Aorta (tissue), 5 donors: ENCODE results near the gene HK3. TPM values are rescaled to one million over a fixed set of nuclear protein-coding genes. Genes with fewer than 3 reads are reported as not detected.

Source experiments
- ATAC-seq: fragments of 200-7000 bp; cut with Tn5 transposase; one replicate; pipeline ENCODE4 v1.9.1; 2022; ENCODE audit warnings: moderate library complexity; ENCODE audit not compliant: low FRiP score
- DNase-seq, 2 donors: peaks; one replicate each; pipeline ENCODE4 v3.0.0-alpha.2; 2020
- H3K27ac ChIP-seq, 2 donors: one replicate each; pipeline ENCODE4 v1.5.1; 2013; ENCODE audit warnings: low read length in 2 of 2, mild to moderate bottlenecking in 2 of 2, moderate library complexity in 2 of 2, control low read depth in 1 of 2, inconsistent platforms in 1 of 2, low read depth in 1 of 2
- H3K27me3 ChIP-seq, 2 donors: one replicate each; pipeline ENCODE4 v1.6.1; 2013; ENCODE audit warnings: control low read depth in 1 of 2, low read length in 1 of 2, mild to moderate bottlenecking in 1 of 2, moderate library complexity in 1 of 2; ENCODE audit not compliant: insufficient read depth in 2 of 2, control insufficient read depth in 1 of 2
- H3K36me3 ChIP-seq, 2 donors: one replicate each; pipeline ENCODE4 v1.6.1; 2013; ENCODE audit warnings: control low read depth in 1 of 2, low read length in 1 of 2, mild to moderate bottlenecking in 1 of 2; ENCODE audit not compliant: insufficient read depth in 2 of 2, control insufficient read depth in 1 of 2
- H3K4me1 ChIP-seq, 2 donors: one replicate each; pipeline ENCODE4 v1.6.1; 2013; ENCODE audit warnings: low read length in 2 of 2, control low read depth in 1 of 2, mild to moderate bottlenecking in 1 of 2, moderate library complexity in 1 of 2; ENCODE audit not compliant: insufficient read depth in 2 of 2, control insufficient read depth in 1 of 2
- H3K4me3 ChIP-seq, 2 donors: one replicate each; pipeline ENCODE4 v1.5.1; 2013; ENCODE audit warnings: low read length in 2 of 2, control low read depth in 1 of 2, mild to moderate bottlenecking in 1 of 2
- H3K9me3 ChIP-seq: one replicate; pipeline ENCODE4 v1.6.1; 2013; ENCODE audit warnings: mild to moderate bottlenecking, low read length; ENCODE audit not compliant: control insufficient read depth
- whole genome bisulfite sequencing, 2 donors: extraction: QIAGEN DNeasy Blood & Tissue Kit; methylation state at CpG; one replicate each; pipeline ENCODE4 v1.1.7; 2013; 5-methylcytosine and 5-hydroxymethylcytosine counted together
- intact Hi-C, 2 donors: fragments of 100-400 bp; cut with DNase I; formaldehyde crosslinking; loops; one replicate each; pipeline versions ENCODE4 v1.14.2 to v1.15.0; 2022
- polyA plus RNA-seq, 2 donors: library from polyadenylated mRNA; stranded (reverse); fragments of 200-250 nt; gene quantifications; one replicate each; pipeline ENCODE4 v1.2.3, GENCODE V29; 2013
- total RNA-seq, 2 donors: library from RNA; stranded (reverse); fragmentation: NEBNext Ultra II Directional; extraction: Animal tissue kit (Norgen Biotek cat#: 25700); gene quantifications; one replicate each; pipeline ENCODE4 v1.2.1, GENCODE V29; 2021
- donor health status: healthy with polysubstance abuse.
- donor health status: Bipolar disorder and iron deficiency.
- donor health status: DM: no; HTN: no; CAD: no.
- donor health status: DM: no; HTN: no; CAD: no.
- donor health status: DM: yes; HTN: yes; CAD: no.

The HK3 gene
- total and polyA plus RNA-seq, 4 donors, result 7.9 to 38.8 (median 17.9) TPM

GRCh38 chr5:176862330-176862995, 36.7 kb downstream of the HK3 start:
- H3K27me3 ChIP-seq, result no peaks in the 10 kb centered on the region
- peak; percentile 6 for ATAC-seq
- no peak for DNase-seq
- H3K9me3 ChIP-seq, result no peaks in the 10 kb centered on the region
- 59 to 61% methylated on average over 25 to 28 of the region's 28 CpGs for WGBS, 2 donors
- H3K36me3 ChIP-seq, result no peaks in the 10 kb centered on the region
- no peaks in the 10 kb centered on the region for H3K4me1 ChIP-seq
- intact Hi-C loops, result no loop called here
- no peak overlapping the region for H3K4me3 ChIP-seq
- H3K27ac ChIP-seq, result no peak overlapping the region

GRCh38 chr5:176861276-176861675, 37.9 kb downstream of the HK3 start:
- DNase-seq, result no peak
- no peak for ATAC-seq
- Histone ChIP-seq H3K36me3 (no peaks in the 10 kb centered on the region), H3K9me3 (no peaks in the 10 kb centered on the region), H3K4me1 (no peaks in the 10 kb centered on the region), H3K4me3 (no peak overlapping the region), H3K27me3 (no peaks in the 10 kb centered on the region), H3K27ac (no peak overlapping the region)
- intact Hi-C loops, result no loop called here
- WGBS, 2 donors, result 85% methylated on average over 11 of the region's 11 CpGs

GRCh38 chr5:176860381-176860780, 38.8 kb downstream of the HK3 start:
- 65 to 68% methylated on average over 11 of the region's 11 CpGs for WGBS, 2 donors
- Histone ChIP-seq H3K9me3 (no peaks in the 10 kb centered on the region), H3K4me1 (no peaks in the 10 kb centered on the region), H3K27me3 (no peaks in the 10 kb centered on the region), H3K4me3 (no peak overlapping the region), H3K36me3 (no peaks in the 10 kb centered on the region), H3K27ac (no peak overlapping the region)
- intact Hi-C loops, result no loop called here
- DNase-seq, result no peak
- no peak for ATAC-seq

- 61 to 75% methylated on average over 8 to 10 of the region's 10 CpGs for WGBS, 2 donors
- DNase-seq (no peak), ATAC-seq (no peak)
- Histone ChIP-seq H3K9me3 (no peaks in the 10 kb centered on the region), H3K4me3 (no peak overlapping the region), H3K36me3 (no peaks in the 10 kb centered on the region), H3K27ac (no peak overlapping the region), H3K4me1 (no peaks in the 10 kb centered on the region), H3K27me3 (no peaks in the 10 kb centered on the region)
- intact Hi-C loops, result no loop called here
Observed at GRCh38 chr5:176859916-176860315, 39.2 kb downstream of the HK3 start.

GRCh38 chr5:176857894-176858273, 41.3 kb downstream of the HK3 start:
- Histone ChIP-seq H3K27me3 (no peaks in the 10 kb centered on the region), H3K4me1 (no peaks in the 10 kb centered on the region), H3K36me3 (no peaks in the 10 kb centered on the region), H3K4me3 (no peak overlapping the region), H3K9me3 (no peaks in the 10 kb centered on the region), H3K27ac (no peak overlapping the region)
- no peak for DNase-seq
- intact Hi-C loops, result no loop called here
- no peak for ATAC-seq
- WGBS, 2 donors, result 76 to 80% methylated on average over 11 of the region's 11 CpGs

- H3K4me3 ChIP-seq, result no peak overlapping the region
- no peaks in the 10 kb centered on the region for H3K4me1 ChIP-seq
- no peaks in the 10 kb centered on the region for H3K27me3 ChIP-seq
- no peak for DNase-seq
- no peaks in the 10 kb centered on the region for H3K36me3 ChIP-seq
- no peaks in the 10 kb centered on the region for H3K9me3 ChIP-seq
- H3K27ac ChIP-seq, result no peak overlapping the region
- ATAC-seq, result no peak
- intact Hi-C loops, result no loop called here
- WGBS, 2 donors, result 61 to 64% methylated on average over 19 of the region's 19 CpGs
Observed at GRCh38 chr5:176857216-176857893, 41.8 kb downstream of the HK3 start.

- DNase-seq (no peak), ATAC-seq (no peak)
- Histone ChIP-seq H3K9me3 (no peaks in the 10 kb centered on the region), H3K27me3 (no peaks in the 10 kb centered on the region), H3K27ac (no peak overlapping the region), H3K36me3 (no peaks in the 10 kb centered on the region), H3K4me3 (no peak overlapping the region), H3K4me1 (no peaks in the 10 kb centered on the region)
- WGBS, 2 donors, result 45 to 50% methylated on average over 8 of the region's 8 CpGs
- intact Hi-C loops, result no loop called here
Observed at GRCh38 chr5:176856746-176857145, 42.4 kb downstream of the HK3 start.

- 90% methylated on average over 18 of the region's 18 CpGs for WGBS, 2 donors
- no peaks in the 10 kb centered on the region for H3K9me3 ChIP-seq
Observed at GRCh38 chr5:176855598-176855997, 43.5 kb downstream of the HK3 start.

GRCh38 chr5:176854164-176854563, 45.0 kb downstream of the HK3 start:
- no peak overlapping the region for H3K4me3 ChIP-seq
- no peaks in the 10 kb centered on the region for H3K9me3 ChIP-seq
- no peak for DNase-seq
- no peak overlapping the region for H3K27ac ChIP-seq
- 55 to 60% methylated on average over 8 of the region's 8 CpGs for whole genome bisulfite sequencing, 2 donors
- intact Hi-C loops, result no loop called here
- no peaks in the 10 kb centered on the region for H3K4me1 ChIP-seq
- H3K36me3 ChIP-seq, result no peaks in the 10 kb centered on the region
- no peak for ATAC-seq
- H3K27me3 ChIP-seq, result no peaks in the 10 kb centered on the region

More at GRCh38 chr5:176855598-176855997, 43.5 kb downstream of the HK3 start:
- H3K27me3 ChIP-seq, result no peaks in the 10 kb centered on the region
- no peaks in the 10 kb centered on the region for H3K36me3 ChIP-seq
- DNase-seq (no peak), ATAC-seq (no peak)
- no peak overlapping the region for H3K4me3 ChIP-seq
- H3K4me1 ChIP-seq, result no peaks in the 10 kb centered on the region
- intact Hi-C loops, result no loop called here
- no peak overlapping the region for H3K27ac ChIP-seq
